Stimulated activated CD4-positive, alpha-beta T cell treated with anti-CD3 and anti-CD28 coated beads, Interleukin-2, amount 100 ng/mL, for 4 hours (primary cell): ENCODE data around the gene GPC3.
"Not testable (repeated sequence)": the region's sequence is repeated elsewhere in the genome, so short reads cannot be mapped to it uniquely, and the experiment has no call there.

ENCODE experiments used
- DNase-seq: peaks from one replicate; pipeline ENCODE4 v3.0.0-alpha.2; 2020; ENCODE audit warnings: low read depth

Gene GPC3

GRCh38 chrX:133550665-133551485 is 434.5 kb downstream of the GPC3 start:
- DNase-seq = no peak

- DNase-seq = no peak
Measured at GRCh38 chrX:133549295-133549933, 436.0 kb downstream of the GPC3 start.

DNA sequence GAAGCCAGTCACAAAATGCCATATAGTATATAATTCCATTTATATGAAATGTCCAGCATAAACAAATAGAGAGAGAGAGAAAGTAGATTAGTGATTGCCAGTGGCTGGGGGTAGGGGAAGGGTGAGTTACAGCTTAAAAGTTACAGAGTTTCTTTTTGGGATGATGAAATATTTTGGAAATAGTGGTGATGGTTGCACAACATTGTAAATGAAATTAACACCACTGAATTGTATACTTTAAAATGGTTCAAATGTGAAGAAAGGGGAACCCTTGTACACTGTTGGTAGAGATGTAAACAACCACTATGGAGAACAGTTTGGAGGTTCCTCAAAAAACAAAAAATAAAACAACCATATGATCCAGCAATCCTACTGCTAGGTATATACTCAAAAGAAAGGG is 439.0 kb downstream of the GPC3 start:
- no peak for DNase-seq

GRCh38 chrX:133544778-133545177 is 440.6 kb downstream of the GPC3 start:
- no peak for DNase-seq

GRCh38 chrX:133544115-133544514 is 441.3 kb downstream of the GPC3 start:
- no peak for DNase-seq

DNA sequence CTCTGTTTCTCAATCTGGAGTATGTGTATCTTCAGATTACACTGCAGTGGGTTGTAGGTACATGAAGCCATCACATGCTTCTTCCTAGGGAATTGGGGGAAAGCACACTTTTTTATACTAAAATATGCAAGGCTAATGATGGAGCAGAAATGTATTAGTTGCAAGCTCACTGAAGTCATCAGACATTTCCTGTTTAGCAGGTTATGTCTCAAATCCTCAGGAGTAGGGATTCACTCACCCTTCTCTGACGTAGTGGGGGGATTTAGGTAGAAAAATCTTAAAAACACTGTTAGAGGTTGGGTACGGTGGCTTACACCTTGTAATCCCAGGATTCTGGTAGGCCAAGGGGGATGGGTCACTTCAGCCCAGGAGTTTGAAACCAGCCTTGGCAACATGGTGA is 441.7 kb downstream of the GPC3 start:
- DNase-seq = no peak

DNA sequence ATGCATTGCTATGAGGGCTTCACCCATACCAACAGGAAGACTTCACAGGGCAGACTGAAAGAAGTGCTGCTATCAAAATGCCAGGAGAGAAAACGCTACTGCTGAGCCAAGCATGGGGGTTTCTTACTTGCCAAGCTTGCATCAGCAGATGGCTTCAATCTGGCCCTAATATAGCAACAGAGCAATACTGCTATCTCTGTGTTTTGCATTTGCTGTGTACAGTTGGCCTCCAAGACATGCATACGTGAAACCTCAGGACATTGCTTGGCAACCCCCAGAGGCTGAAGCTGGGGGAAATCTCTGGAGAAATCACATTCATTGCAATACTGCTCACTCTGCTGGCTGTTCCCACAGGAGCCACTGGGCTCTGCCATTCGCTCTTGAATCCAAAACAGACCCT is 442.9 kb downstream of the GPC3 start:
- no peak for DNase-seq

DNA sequence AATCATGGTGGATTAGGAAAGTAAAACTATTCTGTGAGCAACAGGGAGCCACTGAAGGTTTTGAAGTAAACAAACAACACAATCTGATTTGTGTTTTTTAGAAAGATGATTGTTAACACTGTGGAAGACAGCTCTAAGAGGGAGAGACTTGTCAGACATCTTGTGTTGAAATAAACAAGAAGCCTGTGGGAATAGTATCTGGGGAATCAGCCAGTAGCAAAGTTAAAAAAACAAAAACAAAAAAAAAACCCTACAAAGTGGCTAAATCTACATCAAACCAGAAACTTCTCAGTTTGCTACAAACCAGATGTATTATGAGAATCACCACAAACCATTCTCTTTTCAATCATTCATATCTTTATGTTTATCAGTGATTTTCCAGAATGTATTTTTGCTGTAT is 444.4 kb downstream of the GPC3 start:
- no peak for DNase-seq

GRCh38 chrX:133538148-133538547 is 447.2 kb downstream of the GPC3 start:
- DNase-seq = no peak

DNA sequence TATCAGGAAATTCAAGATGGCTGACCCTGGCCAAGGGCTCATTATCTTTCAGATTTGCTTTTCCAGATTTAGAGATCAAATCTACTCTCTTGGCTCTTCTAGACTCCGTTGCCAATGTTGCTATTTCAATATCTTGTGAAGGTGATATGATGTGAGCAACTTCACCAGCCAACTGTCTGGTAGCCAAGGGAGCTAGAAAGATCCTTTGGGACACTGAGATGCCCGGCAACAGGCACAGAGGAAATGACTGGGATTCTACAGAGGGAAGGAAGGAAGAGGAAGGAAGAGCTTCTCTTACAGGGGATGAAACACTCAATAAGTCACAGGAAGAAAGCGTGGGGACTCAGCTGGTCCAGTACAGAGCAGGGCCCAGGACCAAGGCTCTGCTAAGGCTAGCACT is 448.3 kb downstream of the GPC3 start:
- no peak for DNase-seq

GRCh38 chrX:133535066-133535465 is 450.3 kb downstream of the GPC3 start:
- no peak for DNase-seq

- DNase-seq = no peak
Measured at GRCh38 chrX:133534172-133534571, 451.2 kb downstream of the GPC3 start.

DNA sequence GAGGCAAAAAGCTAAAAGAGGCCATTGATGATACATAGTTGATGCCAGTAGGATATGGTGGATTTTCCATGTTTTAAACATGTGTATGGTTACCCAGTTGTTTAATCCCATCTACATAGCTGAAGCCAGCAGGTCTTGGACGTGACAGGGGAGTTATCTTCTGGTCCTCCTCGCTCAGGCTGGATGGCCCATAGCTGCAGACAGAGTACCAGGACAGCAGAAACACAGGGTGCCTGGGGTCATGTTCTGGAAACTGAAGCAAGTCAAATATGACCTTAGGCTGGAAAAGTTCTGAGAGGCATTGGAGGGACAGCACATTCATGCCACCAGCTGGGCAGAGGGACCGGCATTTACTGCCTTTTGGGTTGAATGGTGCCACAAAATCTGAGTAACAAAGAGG is 452.1 kb downstream of the GPC3 start:
- no peak for DNase-seq

- DNase-seq = no peak
Measured at GRCh38 chrX:133530960-133531359, 454.4 kb downstream of the GPC3 start.

DNA sequence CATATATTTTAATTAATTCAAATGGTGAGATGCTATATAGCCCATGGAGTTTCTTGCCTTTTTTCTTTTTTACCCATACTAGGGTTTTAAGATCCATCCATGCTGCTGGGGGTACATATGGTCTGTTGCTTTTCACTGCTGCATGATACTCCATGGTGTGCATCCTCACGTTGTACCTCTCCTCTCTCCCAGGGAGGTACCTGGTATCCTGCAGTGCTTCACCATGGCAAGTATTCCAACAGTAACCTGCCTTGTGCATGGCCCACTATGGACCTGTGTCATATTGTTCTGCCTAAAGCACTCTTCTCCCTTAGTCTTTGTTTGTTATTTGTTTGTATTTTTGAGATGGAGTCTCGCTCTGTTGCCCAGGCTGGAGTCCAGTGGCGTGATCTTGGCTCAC is 455.8 kb downstream of the GPC3 start:
- DNase-seq = no peak

- no peak for DNase-seq
Measured at GRCh38 chrX:133527825-133528224, 457.6 kb downstream of the GPC3 start.

GRCh38 chrX:133527415-133527814 is 458.0 kb downstream of the GPC3 start:
- DNase-seq = no peak

DNA sequence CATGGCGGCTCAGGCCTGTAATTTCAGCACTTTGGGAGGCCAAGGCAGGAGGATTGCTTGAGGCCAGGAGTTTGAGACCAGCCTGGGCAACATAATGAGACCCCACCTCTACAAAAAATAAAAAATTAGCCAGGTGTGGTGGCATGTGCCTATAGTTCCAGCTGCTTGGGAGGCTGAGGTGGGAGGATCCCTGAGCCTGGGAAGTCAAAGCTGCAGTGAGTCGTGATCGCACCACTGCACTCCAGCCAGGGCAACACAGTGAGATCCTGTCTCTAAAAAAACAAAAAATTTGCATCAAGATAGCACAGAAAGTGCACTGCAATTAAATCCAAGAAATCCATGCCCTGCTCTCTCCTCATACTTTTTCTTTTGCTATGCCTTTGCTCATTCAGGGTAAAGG is 458.6 kb downstream of the GPC3 start:
- DNase-seq = not testable (repeated sequence)

DNA sequence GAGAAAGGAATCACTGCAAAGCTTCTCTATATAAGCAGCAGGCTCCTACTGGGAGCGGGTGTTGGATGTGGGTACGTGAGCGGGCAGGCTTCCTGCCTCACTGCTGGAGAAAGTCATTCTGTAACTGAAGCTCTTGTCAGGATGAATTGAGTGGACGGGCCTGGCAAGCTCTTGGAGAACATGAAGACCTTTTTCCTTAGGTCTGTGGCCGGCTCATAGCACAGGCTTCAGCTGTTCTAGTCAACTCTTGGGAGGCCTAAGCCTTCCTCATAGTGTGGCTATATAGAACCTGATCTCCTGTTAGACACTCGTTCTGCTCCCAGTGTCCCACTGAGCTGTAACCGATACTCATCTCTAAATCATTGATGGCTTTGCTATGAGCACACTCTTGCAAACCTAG is 461.9 kb downstream of the GPC3 start:
- no peak for DNase-seq

- DNase-seq = no peak
Measured at GRCh38 chrX:133523081-133523487, 462.3 kb downstream of the GPC3 start.

DNA sequence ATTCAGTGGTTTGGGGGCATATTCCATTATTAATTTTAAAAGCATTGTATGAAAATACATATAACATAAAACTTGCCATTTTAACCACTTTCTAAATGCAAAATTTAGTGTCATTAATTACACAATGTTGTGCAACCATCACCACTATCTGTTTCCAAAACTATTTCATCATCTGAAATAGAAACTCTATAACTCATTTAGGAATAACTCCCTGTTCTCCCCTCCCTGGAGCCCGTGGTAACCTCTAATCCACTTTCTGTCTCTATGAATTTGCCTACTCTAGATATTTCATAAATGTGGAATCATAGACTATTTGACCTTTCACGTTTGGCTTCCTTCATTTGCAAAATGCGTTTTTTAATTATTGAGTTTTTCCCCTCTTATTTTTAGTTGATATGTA is 468.7 kb downstream of the GPC3 start:
- no peak for DNase-seq

GRCh38 chrX:133514486-133514885 is 470.9 kb downstream of the GPC3 start:
- no peak for DNase-seq

GRCh38 chrX:133513123-133513522 is 472.3 kb downstream of the GPC3 start:
- no peak for DNase-seq

- DNase-seq = no peak
Measured at GRCh38 chrX:133511041-133511440, 474.4 kb downstream of the GPC3 start.
